IMR-90 (cell line): ENCODE data around the gene CDH26. TPM values are rescaled to one million over a fixed set of nuclear protein-coding genes. Genes with fewer than 3 reads are reported as not detected.

Experiments
- ATAC-seq: fragments of 200-7000 bp; cut with Tn5 transposase; 2 replicates; pipeline ENCODE4 v1.9.1; 2020; ENCODE audit warnings: low read depth, mild to moderate bottlenecking, moderate library complexity
- BruUV-seq: library from RNA; stranded (reverse); fragments of 400-500 nt; replicated peaks from 2 replicates; lab custom pipeline; 2021; lab: Mats Ljungman, UMichigan
- CTCF ChIA-PET: fragments of 300-600 bp; formaldehyde crosslinking; extraction: SDS; loops from one replicate; lab custom pipeline; 2021; ENCODE audit warnings: antibody characterized with exemption; lab: Yijun Ruan, JAX
- POLR2A ChIA-PET: fragments of 300-600 bp; sonication (Branson Sonifier 250); formaldehyde crosslinking; loops from one replicate; lab custom pipeline; 2022; ENCODE audit warnings: antibody characterized with exemption; ENCODE audit not compliant: unreplicated experiment; lab: Charles Lee
- DNase-seq: peaks from one replicate; pipeline ENCODE4 v3.0.0; 2013
- H2AFZ ChIP-seq: replicated peaks from 2 replicates; pipeline ENCODE3; 2013; ENCODE audit warnings: low read length, mild to moderate bottlenecking; ENCODE audit not compliant: poor library complexity
- H2AK5ac ChIP-seq: 2 replicates; pipeline ENCODE4 v1.6.1; 2013; ENCODE audit warnings: low read depth, low read length, inconsistent platforms
- H2AK9ac ChIP-seq: replicated peaks from 2 replicates; pipeline ENCODE3; 2013; ENCODE audit warnings: mild to moderate bottlenecking, low read depth, low read length, moderate library complexity; ENCODE audit not compliant: poor library complexity
- H2BK120ac ChIP-seq: 2 replicates; pipeline ENCODE4 v1.6.1; 2013; ENCODE audit warnings: low read depth, low read length, inconsistent platforms
- H2BK15ac ChIP-seq: 3 replicates; pipeline ENCODE4 v1.6.1; 2013; ENCODE audit warnings: low read depth, low read length, inconsistent platforms
- H2BK20ac ChIP-seq: 2 replicates; pipeline ENCODE4 v1.6.1; 2013; ENCODE audit warnings: low read depth, mild to moderate bottlenecking, inconsistent platforms, low read length, moderate library complexity
- H2BK5ac ChIP-seq: 2 replicates; pipeline ENCODE4 v1.6.1; 2013; ENCODE audit warnings: mild to moderate bottlenecking, low read depth, low read length, inconsistent platforms; ENCODE audit not compliant: poor library complexity, severe bottlenecking
- H3K14ac ChIP-seq: replicated peaks from 2 replicates; pipeline ENCODE4 v1.6.1; 2013; ENCODE audit warnings: low read depth, low read length, inconsistent platforms
- H3K18ac ChIP-seq: 2 replicates; pipeline ENCODE4 v1.6.1; 2013; ENCODE audit warnings: low read depth, low read length, control low read depth
- H3K23ac ChIP-seq: 2 replicates; pipeline ENCODE4 v1.6.1; 2013; ENCODE audit warnings: low read depth, low read length, inconsistent platforms
- H3K27ac ChIP-seq: 2 replicates; pipeline ENCODE4 v1.5.1; 2013; ENCODE audit warnings: mild to moderate bottlenecking, control low read depth, low read length; ENCODE audit not compliant: insufficient read depth
- H3K27me3 ChIP-seq: 2 replicates; pipeline ENCODE4 v1.6.1; 2013; ENCODE audit warnings: low read length; ENCODE audit not compliant: control insufficient read depth, insufficient read depth
- H3K36me3 ChIP-seq: 2 replicates; pipeline ENCODE4 v1.6.1; 2013; ENCODE audit warnings: low read length, mixed read lengths; ENCODE audit not compliant: control insufficient read depth, insufficient read depth
- H3K4ac ChIP-seq: 2 replicates; pipeline ENCODE4 v1.6.1; 2013; ENCODE audit warnings: low read depth, low read length, inconsistent platforms
- H3K4me1 ChIP-seq: 2 replicates; pipeline ENCODE4 v1.6.1; 2013; ENCODE audit warnings: low read length, mixed read lengths; ENCODE audit not compliant: control insufficient read depth, insufficient read depth
- H3K4me2 ChIP-seq: 2 replicates; pipeline ENCODE4 v1.6.1; 2013; ENCODE audit warnings: low read depth, mild to moderate bottlenecking, control low read depth, low read length, moderate library complexity
- H3K4me3 ChIP-seq: 2 replicates; pipeline ENCODE4 v1.5.1; 2013; ENCODE audit warnings: low read depth, mild to moderate bottlenecking, control low read depth, low read length, moderate library complexity; ENCODE audit not compliant: insufficient read depth
- H3K56ac ChIP-seq: 2 replicates; pipeline ENCODE4 v1.6.1; 2013; ENCODE audit warnings: low read length, inconsistent platforms; ENCODE audit not compliant: insufficient read depth; ENCODE audit errors: extremely low read depth
- H3K79me1 ChIP-seq, 2 experiments: 2 replicates each; pipeline ENCODE4 v1.6.1; 2013; ENCODE audit warnings: low read length in 2 of 2, inconsistent platforms in 1 of 2, low read depth in 1 of 2
- H3K9ac ChIP-seq: 2 replicates; pipeline ENCODE4 v1.6.1; 2013; ENCODE audit warnings: low read depth, low read length, control low read depth
- H3K9me1 ChIP-seq: 2 replicates; pipeline ENCODE4 v1.6.1; 2013; ENCODE audit warnings: low read length, inconsistent platforms; ENCODE audit not compliant: insufficient read depth
- H3K9me3 ChIP-seq: 2 replicates; pipeline ENCODE4 v1.6.1; 2013; ENCODE audit warnings: low read length; ENCODE audit not compliant: control insufficient read depth, insufficient read depth
- H4K20me1 ChIP-seq: 2 replicates; pipeline ENCODE4 v1.6.1; 2013; ENCODE audit warnings: low read length, inconsistent platforms; ENCODE audit not compliant: insufficient read depth
- H4K5ac ChIP-seq: 2 replicates; pipeline ENCODE4 v1.6.1; 2013; ENCODE audit warnings: mild to moderate bottlenecking, low read depth, low read length, control low read depth
- H4K8ac ChIP-seq, 2 experiments: 2 replicates each; pipeline ENCODE4 v1.6.1; 2013; ENCODE audit warnings: low read depth in 2 of 2, low read length in 2 of 2, control low read depth in 1 of 2, inconsistent platforms in 1 of 2
- H4K91ac ChIP-seq: 2 replicates; pipeline ENCODE4 v1.6.1; 2013; ENCODE audit warnings: low read depth, low read length, inconsistent platforms; ENCODE audit not compliant: insufficient read depth
- CEBPB ChIP-seq: IDR thresholded peaks from 2 replicates; pipeline ENCODE4 v1.6.1; 2012; ENCODE audit warnings: low read depth, low read length, improper control_type of control experiment
- CHD1 ChIP-seq: IDR thresholded peaks from 2 replicates; pipeline ENCODE4 v1.6.1; 2012; ENCODE audit warnings: low read depth, low read length, improper control_type of control experiment
- CTCF ChIP-seq: conservative IDR thresholded peaks from 2 replicates; pipeline ENCODE4 v1.5.1; 2012; ENCODE audit warnings: mild to moderate bottlenecking, low read depth, low read length, improper control_type of control experiment
- ELK1 ChIP-seq: fragments of 150-350 bp; IDR thresholded peaks from 2 replicates; pipeline ENCODE4 v1.6.1; 2016; ENCODE audit warnings: low read depth, mild to moderate bottlenecking, low read length, moderate library complexity, borderline replicate concordance
- FOS ChIP-seq: fragments of 150-350 bp; IDR thresholded peaks from 2 replicates; pipeline ENCODE4 v1.6.1; 2016; ENCODE audit warnings: low read depth, low read length
- MAFK ChIP-seq: IDR thresholded peaks from 2 replicates; pipeline ENCODE4 v1.6.1; 2012; ENCODE audit warnings: low read depth, low read length, improper control_type of control experiment
- MAZ ChIP-seq: IDR thresholded peaks from 2 replicates; pipeline ENCODE4 v1.6.1; 2012; ENCODE audit warnings: low read depth, mild to moderate bottlenecking, low read length, improper control_type of control experiment, moderate library complexity, borderline replicate concordance
- WGBS, 2 experiments: methylation state at CpG; one replicate each; pipeline versions ENCODE4 v1.1.5 to v1.1.7; 2013; ENCODE audit warnings: missing lambda C conversion rate in 2 of 2; ENCODE audit not compliant: insufficient read length in 1 of 2; ENCODE audit errors: extremely low coverage in 2 of 2; 5-methylcytosine and 5-hydroxymethylcytosine counted together
- dilution Hi-C: fragments of 300-500 bp; cut with HindIII; formaldehyde crosslinking; loops from one replicate; pipeline ENCODE4 v1.14.3; 2018; ENCODE audit warnings: low sequenced_read_pairs; ENCODE audit not compliant: unreplicated experiment
- in situ Hi-C: fragments of 300-500 bp; cut with MboI; formaldehyde crosslinking; loops from 3 replicates; pipeline ENCODE4 v1.14.3; 2019; ENCODE audit warnings: low sequenced_read_pairs, inconsistent platforms, mixed read lengths
- intact Hi-C: fragments of 100-400 bp; cut with micrococcal nuclease; formaldehyde crosslinking; loops from 2 replicates; pipeline ENCODE4 v1.10.0; 2022
- polyA plus RNA-seq, 3 experiments: library from polyadenylated mRNA; depleted of rRNA; stranded (reverse); fragments of >200 nt; gene quantifications; 2 replicates each; pipeline ENCODE4 v1.2.3, GENCODE V29; 2012; ENCODE audit warnings: low replicate concordance in 1 of 3
- total RNA-seq: library from RNA; depleted of rRNA; stranded (reverse); fragments of >200 nt; gene quantifications from 2 replicates; pipeline ENCODE4 v1.2.3, GENCODE V29; 2012

The CDH26 gene
- total and polyA plus RNA-seq, 2 of the 4 experiments (the other 2 are of a cell fraction): not detected

GRCh38 chr20:59961423-59961822 is 3.2 kb downstream of the CDH26 start:
- H4K91ac ChIP-seq: no peak overlapping the region
- dilution Hi-C loops: no loop called here
- no peak overlapping the region for H3K4ac ChIP-seq
- no peak overlapping the region for H3K9ac ChIP-seq
- 79% methylated on average over 2 of the region's 2 CpGs; no CpG with 5 or more reads in 1 of the 2 experiments for WGBS, 2 experiments
- intact Hi-C loops: no loop called here
- H3K18ac ChIP-seq: no peak overlapping the region
- no peaks in the 10 kb centered on the region for H3K9me3 ChIP-seq
- H2BK15ac ChIP-seq: no peak overlapping the region
- no peak overlapping the region for H2AFZ ChIP-seq
- no peak overlapping the region for H3K23ac ChIP-seq
- H2BK120ac ChIP-seq: no peak overlapping the region
- no peak overlapping the region for H3K56ac ChIP-seq
- H3K9me1 ChIP-seq: no peaks in the 10 kb centered on the region
- no peak overlapping the region for H4K8ac ChIP-seq
- BruUV-seq: no TSS peak
- H2BK5ac ChIP-seq: no peak overlapping the region
- DNase-seq (no peak), ATAC-seq (no peak)
- no peak overlapping the region for H3K4me3 ChIP-seq
- CTCF ChIA-PET: interaction anchor here (0.5 kb wide), 1 partner anchor 108 kb away, joined by 4 read pairs; no protein-coding TSS in a partner anchor
- POLR2A ChIA-PET: no interaction called here
- no peak overlapping the region for H2BK20ac ChIP-seq
- no peak overlapping the region for H3K4me2 ChIP-seq
- H3K79me1 ChIP-seq: no peaks in the 10 kb centered on the region
- H2AK9ac ChIP-seq: no peak overlapping the region
- in situ Hi-C loops: no loop called here
- H3K27me3 ChIP-seq: peaks cover 11% of the 10 kb centered on the region
- TF ChIP-seq MAFK (no peak), FOS (no peak), ELK1 (no peak), CTCF (no peak), CHD1 (no peak), MAZ (no peak), CEBPB (no peak)
- no peaks in the 10 kb centered on the region for H3K4me1 ChIP-seq
- H3K27ac ChIP-seq: no peak overlapping the region
- no peaks in the 10 kb centered on the region for H4K20me1 ChIP-seq
- no peaks in the 10 kb centered on the region for H3K36me3 ChIP-seq
- no peak overlapping the region for H2AK5ac ChIP-seq
- H3K14ac ChIP-seq: no peak overlapping the region
- no peak overlapping the region for H4K5ac ChIP-seq
